Neural cell (in vitro differentiated cells): ENCODE measurements around the gene MAP3K19.

ENCODE experiments used
- EP300 ChIP-seq: fragments of 450-650 bp; conservative IDR thresholded peaks from 2 replicates; pipeline ENCODE4 v1.6.1; 2014; ENCODE audit warnings: antibody characterized with exemption, mild to moderate bottlenecking, moderate library complexity; ENCODE audit not compliant: poor library complexity, severe bottlenecking
- EZH2 ChIP-seq: fragments of 200-600, 300-800 bp; shearing (Covaris generic), sonication (generic); IDR thresholded peaks from 2 replicates; pipeline ENCODE4 v1.6.1; 2014; ENCODE audit warnings: antibody characterized with exemption, low read length, borderline replicate concordance, mild to moderate bottlenecking; ENCODE audit not compliant: insufficient read depth, poor library complexity, severe bottlenecking
- POLR2AphosphoS5 ChIP-seq: IDR thresholded peaks from 2 replicates; pipeline ENCODE4 v1.6.1; 2012
- RAD21 ChIP-seq: fragments of 450-650 bp; conservative IDR thresholded peaks from 2 replicates; pipeline ENCODE4 v1.6.1; 2014; ENCODE audit warnings: antibody characterized with exemption, mild to moderate bottlenecking, moderate library complexity
- SMC3 ChIP-seq: fragments of 450-650 bp; conservative IDR thresholded peaks from 2 replicates; pipeline ENCODE4 v1.6.1; 2014; ENCODE audit warnings: antibody characterized with exemption, mild to moderate bottlenecking, moderate library complexity; ENCODE audit not compliant: poor library complexity
- TF ChIP-seq, protein P1 (sequence below): fragments of 450-650 bp; IDR thresholded peaks from 2 replicates; pipeline ENCODE4 v1.5.1; 2014; ENCODE audit warnings: antibody characterized with exemption, mild to moderate bottlenecking, moderate library complexity; ENCODE audit not compliant: poor library complexity, severe bottlenecking
- TF ChIP-seq, protein P2 (sequence below): IDR thresholded peaks from 2 replicates; pipeline ENCODE4 v1.6.1; 2012; ENCODE audit warnings: borderline replicate concordance

DNA sequence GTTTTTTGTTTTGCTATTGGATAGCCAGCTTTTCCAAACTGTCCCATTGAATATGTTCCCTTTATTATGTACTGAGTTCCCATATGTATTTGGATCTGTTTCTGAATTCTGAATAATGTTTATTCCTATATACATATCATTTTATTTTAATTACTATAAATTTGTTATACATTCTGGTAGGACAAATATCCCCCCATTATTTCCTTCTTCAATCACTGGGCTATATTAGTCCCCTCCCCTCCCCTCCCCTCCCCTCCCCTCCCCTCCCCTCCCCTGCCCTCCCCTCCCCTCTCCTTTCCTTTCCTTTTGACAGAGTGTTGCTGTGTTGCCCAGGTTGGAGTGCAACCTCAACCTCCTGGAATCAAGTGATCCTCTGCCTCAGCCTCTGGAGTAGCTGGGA is 31.2 kb upstream of the MAP3K19 start:
- TF ChIP-seq, protein P1, sequence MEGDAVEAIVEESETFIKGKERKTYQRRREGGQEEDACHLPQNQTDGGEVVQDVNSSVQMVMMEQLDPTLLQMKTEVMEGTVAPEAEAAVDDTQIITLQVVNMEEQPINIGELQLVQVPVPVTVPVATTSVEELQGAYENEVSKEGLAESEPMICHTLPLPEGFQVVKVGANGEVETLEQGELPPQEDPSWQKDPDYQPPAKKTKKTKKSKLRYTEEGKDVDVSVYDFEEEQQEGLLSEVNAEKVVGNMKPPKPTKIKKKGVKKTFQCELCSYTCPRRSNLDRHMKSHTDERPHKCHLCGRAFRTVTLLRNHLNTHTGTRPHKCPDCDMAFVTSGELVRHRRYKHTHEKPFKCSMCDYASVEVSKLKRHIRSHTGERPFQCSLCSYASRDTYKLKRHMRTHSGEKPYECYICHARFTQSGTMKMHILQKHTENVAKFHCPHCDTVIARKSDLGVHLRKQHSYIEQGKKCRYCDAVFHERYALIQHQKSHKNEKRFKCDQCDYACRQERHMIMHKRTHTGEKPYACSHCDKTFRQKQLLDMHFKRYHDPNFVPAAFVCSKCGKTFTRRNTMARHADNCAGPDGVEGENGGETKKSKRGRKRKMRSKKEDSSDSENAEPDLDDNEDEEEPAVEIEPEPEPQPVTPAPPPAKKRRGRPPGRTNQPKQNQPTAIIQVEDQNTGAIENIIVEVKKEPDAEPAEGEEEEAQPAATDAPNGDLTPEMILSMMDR, result no peak
- TF ChIP-seq, protein P2, sequence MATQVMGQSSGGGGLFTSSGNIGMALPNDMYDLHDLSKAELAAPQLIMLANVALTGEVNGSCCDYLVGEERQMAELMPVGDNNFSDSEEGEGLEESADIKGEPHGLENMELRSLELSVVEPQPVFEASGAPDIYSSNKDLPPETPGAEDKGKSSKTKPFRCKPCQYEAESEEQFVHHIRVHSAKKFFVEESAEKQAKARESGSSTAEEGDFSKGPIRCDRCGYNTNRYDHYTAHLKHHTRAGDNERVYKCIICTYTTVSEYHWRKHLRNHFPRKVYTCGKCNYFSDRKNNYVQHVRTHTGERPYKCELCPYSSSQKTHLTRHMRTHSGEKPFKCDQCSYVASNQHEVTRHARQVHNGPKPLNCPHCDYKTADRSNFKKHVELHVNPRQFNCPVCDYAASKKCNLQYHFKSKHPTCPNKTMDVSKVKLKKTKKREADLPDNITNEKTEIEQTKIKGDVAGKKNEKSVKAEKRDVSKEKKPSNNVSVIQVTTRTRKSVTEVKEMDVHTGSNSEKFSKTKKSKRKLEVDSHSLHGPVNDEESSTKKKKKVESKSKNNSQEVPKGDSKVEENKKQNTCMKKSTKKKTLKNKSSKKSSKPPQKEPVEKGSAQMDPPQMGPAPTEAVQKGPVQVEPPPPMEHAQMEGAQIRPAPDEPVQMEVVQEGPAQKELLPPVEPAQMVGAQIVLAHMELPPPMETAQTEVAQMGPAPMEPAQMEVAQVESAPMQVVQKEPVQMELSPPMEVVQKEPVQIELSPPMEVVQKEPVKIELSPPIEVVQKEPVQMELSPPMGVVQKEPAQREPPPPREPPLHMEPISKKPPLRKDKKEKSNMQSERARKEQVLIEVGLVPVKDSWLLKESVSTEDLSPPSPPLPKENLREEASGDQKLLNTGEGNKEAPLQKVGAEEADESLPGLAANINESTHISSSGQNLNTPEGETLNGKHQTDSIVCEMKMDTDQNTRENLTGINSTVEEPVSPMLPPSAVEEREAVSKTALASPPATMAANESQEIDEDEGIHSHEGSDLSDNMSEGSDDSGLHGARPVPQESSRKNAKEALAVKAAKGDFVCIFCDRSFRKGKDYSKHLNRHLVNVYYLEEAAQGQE, result no peak
- TF ChIP-seq EZH2 (no peak), EP300 (no peak), RAD21 (no peak), POLR2AphosphoS5 (no peak), SMC3 (no peak)
